ENCODE data around the gene PER1.

- TF ChIP-seq CTCF (IDR thresholded peaks at IDR 0.05): no peak
- no peak for TF ChIP-seq POLR2A (IDR thresholded peaks at IDR 0.05)
Measured at GRCh38 chr17:8123695-8124349, 28.4 kb downstream of the PER1 start, which contains the start of gene HES7.
